OCI-LY3 (cell line): Measurements from ENCODE around the gene NHERF2.

ENCODE experiments used
- H2AFZ ChIP-seq: fragments of 200-600, 300-600 bp; shearing (Covaris generic); 2 replicates; pipeline ENCODE4 v1.6.0; 2014; ENCODE audit warnings: antibody characterized with exemption, low read depth, low read length
- H3K27ac ChIP-seq: fragments of 200-600, 300-600 bp; sonication (generic); 2 replicates; pipeline ENCODE4 v1.5.1; 2014; ENCODE audit warnings: mild to moderate bottlenecking, low read length, moderate library complexity, mixed read lengths
- H3K27me3 ChIP-seq: fragments of 200-600, 300-600 bp; sonication (generic); 2 replicates; pipeline ENCODE4 v1.6.1; 2014; ENCODE audit warnings: low read depth, low read length, mixed read lengths
- H3K36me3 ChIP-seq: fragments of 200-600, 300-600 bp; sonication (generic); replicated peaks from 2 replicates; pipeline ENCODE3; 2014; ENCODE audit warnings: low read depth, low read length, mixed read lengths
- H3K4me1 ChIP-seq: fragments of 300-600, 200-600 bp; sonication (generic); 2 replicates; pipeline ENCODE4 v1.6.1; 2014; ENCODE audit warnings: low read length, mixed read lengths
- H3K4me2 ChIP-seq: fragments of 200-600, 300-600 bp; sonication (generic); 2 replicates; pipeline ENCODE4 v1.6.1; 2014; ENCODE audit warnings: low read length, mixed read lengths
- H3K4me3 ChIP-seq: fragments of 300-600, 200-600 bp; sonication (generic); 2 replicates; pipeline ENCODE4 v1.5.1; 2014; ENCODE audit warnings: antibody characterized with exemption, mild to moderate bottlenecking, low read length, moderate library complexity
- H3K79me2 ChIP-seq: fragments of 300-600, 200-600 bp; shearing (Covaris generic); 2 replicates; pipeline ENCODE4 v1.6.1; 2014; ENCODE audit warnings: mild to moderate bottlenecking, low read length, mixed read lengths
- H3K9ac ChIP-seq: fragments of 300-600, 200-600 bp; shearing (Covaris generic); 2 replicates; pipeline ENCODE4 v1.6.0; 2014; ENCODE audit warnings: mild to moderate bottlenecking, low read length, moderate library complexity
- H3K9me3 ChIP-seq: fragments of 200-600, 300-600 bp; shearing (Covaris generic); 2 replicates; pipeline ENCODE4 v1.6.1; 2014; ENCODE audit warnings: low read length, mixed read lengths; ENCODE audit not compliant: insufficient read depth
- H4K20me1 ChIP-seq: fragments of 200-600, 300-600 bp; sonication (generic); 2 replicates; pipeline ENCODE4 v1.6.1; 2016; ENCODE audit warnings: low read length, mixed read lengths; ENCODE audit not compliant: insufficient read depth
- CTCF ChIP-seq: fragments of 200-600, 300-600 bp; sonication (generic); IDR thresholded peaks from 2 replicates; pipeline ENCODE4 v1.5.1; 2014; ENCODE audit warnings: antibody characterized with exemption, low read length, low read depth
- EZH2phosphoT487 ChIP-seq: fragments of 200-600 bp; shearing (Covaris generic); IDR thresholded peaks from 2 replicates; pipeline ENCODE4 v1.6.1; 2018; ENCODE audit warnings: antibody characterized with exemption, mixed run types, low read depth

The NHERF2 gene

DNA sequence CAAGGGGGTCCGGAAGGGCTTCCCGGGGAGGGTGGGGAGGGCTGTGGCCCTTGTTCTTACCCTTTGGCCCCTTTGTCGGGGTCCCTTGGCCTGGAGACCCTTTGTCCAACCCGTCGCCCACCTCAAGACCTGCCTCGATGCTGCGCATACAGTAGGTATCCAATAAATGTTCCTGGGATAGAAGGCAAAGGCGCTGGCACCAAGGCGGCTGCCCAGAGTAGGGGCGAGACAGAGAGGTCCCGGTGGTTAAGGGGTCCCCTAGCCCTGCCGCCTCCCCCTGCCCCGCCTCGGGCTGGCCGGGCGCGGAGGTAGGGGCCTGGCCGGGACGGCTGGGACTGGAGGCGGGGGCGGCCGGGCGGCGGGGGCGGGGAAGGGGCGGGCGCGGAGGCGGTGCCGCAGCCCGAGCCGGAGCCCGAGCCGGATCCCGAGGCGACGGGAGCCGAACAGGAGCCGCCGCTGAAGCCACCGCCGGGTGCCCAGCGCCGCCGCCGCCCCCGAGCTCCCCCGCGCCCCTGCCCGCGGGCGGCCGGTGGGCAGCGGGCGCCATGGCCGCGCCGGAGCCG lies at the start of gene NHERF2:
Gene NHERF2, plus strand, starts transcription at position 442 of the 563 bp plus-strand sequence. Its CDS starts 104 bp downstream, at position 546.
- Histone ChIP-seq H3K79me2 (no peaks in the 10 kb centered on the region), H4K20me1 (no peaks in the 10 kb centered on the region), H3K27me3 (peaks cover 28% of the 10 kb centered on the region), H3K9me3 (no peaks in the 10 kb centered on the region), H3K4me1 (peaks cover 10% of the 10 kb centered on the region; the same call in 1 of the 2 replicates), H3K27ac (no peak within 1 kb of the TSS), H2AFZ (no peak within 1 kb of the TSS), H3K4me3 (peak within 1 kb of the TSS; percentile 70), H3K36me3 (no peaks in the 10 kb centered on the region), H3K9ac (no peak within 1 kb of the TSS), H3K4me2 (peak within 1 kb of the TSS; percentile 51)
- TF ChIP-seq CTCF (no peak), EZH2phosphoT487 (no peak)

GRCh38 chr16:1976951-1977874 lies 49.5 kb upstream of the NHERF2 start:
- Histone ChIP-seq H3K4me2 (no peak overlapping the region), H3K36me3 (peaks cover 21% of the 10 kb centered on the region), H4K20me1 (no peaks in the 10 kb centered on the region), H3K9ac (no peak overlapping the region), H2AFZ (no peak overlapping the region), H3K79me2 (peaks cover 21% of the 10 kb centered on the region), H3K4me1 (peaks cover 6% of the 10 kb centered on the region), H3K27ac (no peak overlapping the region), H3K4me3 (no peak overlapping the region), H3K27me3 (no peaks in the 10 kb centered on the region), H3K9me3 (no peaks in the 10 kb centered on the region)
- TF ChIP-seq EZH2phosphoT487 (no peak), CTCF (no peak)

GRCh38 chr16:1977875-1978268 lies 48.8 kb upstream of the NHERF2 start:
- Histone ChIP-seq H3K79me2 (peaks cover 14% of the 10 kb centered on the region), H3K9me3 (no peaks in the 10 kb centered on the region), H3K9ac (no peak overlapping the region), H3K4me3 (no peak overlapping the region), H4K20me1 (no peaks in the 10 kb centered on the region), H3K4me1 (peaks cover 4% of the 10 kb centered on the region), H3K4me2 (no peak overlapping the region), H3K36me3 (peaks cover 21% of the 10 kb centered on the region), H2AFZ (no peak overlapping the region), H3K27me3 (no peaks in the 10 kb centered on the region), H3K27ac (no peak overlapping the region)
- TF ChIP-seq EZH2phosphoT487 (no peak), CTCF (no peak)

- Histone ChIP-seq H2AFZ (no peak overlapping the region), H3K4me3 (no peak overlapping the region), H3K79me2 (peaks cover 7% of the 10 kb centered on the region), H3K27me3 (no peaks in the 10 kb centered on the region), H3K36me3 (peaks cover 21% of the 10 kb centered on the region), H3K4me2 (no peak overlapping the region), H3K9me3 (no peaks in the 10 kb centered on the region), H3K27ac (no peak overlapping the region), H3K4me1 (no peaks in the 10 kb centered on the region), H3K9ac (no peak overlapping the region), H4K20me1 (no peaks in the 10 kb centered on the region)
- TF ChIP-seq EZH2phosphoT487 (no peak), CTCF (no peak)
These were observed 48.1 kb upstream of the NHERF2 start for GRCh38 chr16:1978476-1979120.
